Islet of Langerhans (tissue), 1 donor: ENCODE results near the gene NTN4.
A peak's percentile ranks its signal among the peaks of the same experiment; 100 is the strongest.
"Not testable (repeated sequence)": the region's sequence is repeated elsewhere in the genome, so short reads cannot be mapped to it uniquely, and the experiment has no call there.

Source experiments
- FAIRE-seq: peaks from one replicate; lab custom pipeline; 2011; peaks lifted over from hg19 to GRCh38; lab: Jason Lieb, UNC

NTN4 gene

GRCh38 chr12:95746062-95746461, 44.5 kb downstream of the NTN4 start:
- not testable (repeated sequence) for FAIRE-seq

- FAIRE-seq: no peak
Observed at GRCh38 chr12:95742586-95742985, 48.0 kb downstream of the NTN4 start.

- no peak for FAIRE-seq
Observed at GRCh38 chr12:95741635-95742034, 48.9 kb downstream of the NTN4 start.

GRCh38 chr12:95740751-95741150, 49.8 kb downstream of the NTN4 start:
- no peak for FAIRE-seq

GRCh38 chr12:95739561-95740313, 50.8 kb downstream of the NTN4 start:
- no peak for FAIRE-seq

GRCh38 chr12:95738024-95738611, 52.4 kb downstream of the NTN4 start:
- no peak for FAIRE-seq

- FAIRE-seq: no peak
Observed at GRCh38 chr12:95736631-95737030, 53.9 kb downstream of the NTN4 start.

- not testable (repeated sequence) for FAIRE-seq
Observed at GRCh38 chr12:95735728-95736127, 54.8 kb downstream of the NTN4 start.

GRCh38 chr12:95733141-95733825, 57.3 kb downstream of the NTN4 start:
- FAIRE-seq: no peak

GRCh38 chr12:95731519-95731958, 59.0 kb downstream of the NTN4 start:
- FAIRE-seq: no peak

GRCh38 chr12:95730457-95730856, 60.1 kb downstream of the NTN4 start:
- FAIRE-seq: no peak

GRCh38 chr12:95726903-95727302, 63.7 kb downstream of the NTN4 start:
- FAIRE-seq: no peak

GRCh38 chr12:95724767-95725166, 65.8 kb downstream of the NTN4 start:
- no peak for FAIRE-seq

- FAIRE-seq: no peak
Observed at GRCh38 chr12:95723693-95724384, 66.7 kb downstream of the NTN4 start.

- FAIRE-seq: no peak
Observed at GRCh38 chr12:95721320-95721719, 69.2 kb downstream of the NTN4 start.

GRCh38 chr12:95720146-95720545, 70.4 kb downstream of the NTN4 start:
- no peak for FAIRE-seq

GRCh38 chr12:95718772-95719171, 71.8 kb downstream of the NTN4 start:
- no peak for FAIRE-seq

- peak; percentile 5 for FAIRE-seq
Observed at GRCh38 chr12:95718006-95718431, 72.5 kb downstream of the NTN4 start.

- no peak for FAIRE-seq
Observed at GRCh38 chr12:95717316-95717928, 73.1 kb downstream of the NTN4 start.

- no peak for FAIRE-seq
Observed at GRCh38 chr12:95715177-95715576, 75.4 kb downstream of the NTN4 start.

GRCh38 chr12:95712269-95712668, 78.3 kb downstream of the NTN4 start:
- no peak for FAIRE-seq

GRCh38 chr12:95710386-95710785, 80.2 kb downstream of the NTN4 start:
- FAIRE-seq: no peak
